ENCODE results near the gene MALAT1. TPM values are rescaled to one million over a fixed set of nuclear protein-coding genes. Genes with fewer than 3 reads are reported as not detected.
A peak's percentile ranks its signal among the peaks of the same experiment; 100 is the strongest.

Gene MALAT1
- total RNA-seq, 4 donors from 2014 or later = 5,806 to 14,299 (median 7,416) TPM

DNA sequence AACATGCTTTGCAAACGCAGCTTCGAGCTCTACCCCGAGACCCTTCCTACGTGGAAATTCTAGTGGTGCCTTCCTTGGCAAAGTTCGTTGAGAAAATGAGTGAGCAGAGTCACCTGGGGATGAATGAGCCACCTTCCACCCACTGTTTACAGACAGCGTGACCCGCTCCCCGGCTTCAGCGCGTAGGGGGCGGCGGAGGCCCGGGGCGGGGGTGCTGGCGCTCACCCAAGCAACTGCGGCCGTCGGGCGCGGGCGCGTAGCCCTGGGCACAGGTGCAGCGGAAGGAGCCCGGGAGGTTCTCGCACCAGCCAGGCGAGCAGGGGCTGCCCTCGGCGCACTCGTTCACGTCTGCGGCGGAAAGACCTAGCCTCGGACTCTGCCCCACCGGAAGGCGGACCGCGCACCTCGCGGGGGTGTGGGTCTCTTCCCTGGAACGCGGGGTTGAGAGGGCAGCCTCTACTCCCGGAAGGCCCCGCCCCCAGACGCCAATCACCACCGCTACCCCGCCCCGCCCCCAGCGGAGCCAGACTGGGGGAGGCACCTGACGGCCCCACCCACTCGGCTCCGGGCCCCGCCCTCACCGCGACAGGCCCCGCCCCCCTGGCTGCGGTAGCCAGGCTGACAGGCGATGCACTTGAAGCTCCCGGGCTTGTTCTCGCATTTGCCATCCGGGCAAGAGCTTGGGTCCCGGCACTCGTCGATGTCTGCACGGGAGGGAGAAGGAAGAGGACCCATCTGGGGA is 47.5 kb downstream of the MALAT1 start:
- intact Hi-C loops (cut with DNase I; ENCODE audit: low total_unique reads) = no loop called here
- no peak for TF ChIP-seq CTCF (IDR thresholded peaks at IDR 0.05)
- TF ChIP-seq POLR2A (IDR thresholded peaks at IDR 0.05) = no peak
- WGBS, 2 donors = 28 to 41% methylated on average over 21 to 52 of the region's 64 CpGs
- DNase-seq (ENCODE audit: low spot score in 2 of 2) = peak; percentile 87 to 98
- H3K4me3 ChIP-seq (ENCODE audit: low read depth, poor library complexity, severe bottlenecking) = no peak overlapping the region

DNA sequence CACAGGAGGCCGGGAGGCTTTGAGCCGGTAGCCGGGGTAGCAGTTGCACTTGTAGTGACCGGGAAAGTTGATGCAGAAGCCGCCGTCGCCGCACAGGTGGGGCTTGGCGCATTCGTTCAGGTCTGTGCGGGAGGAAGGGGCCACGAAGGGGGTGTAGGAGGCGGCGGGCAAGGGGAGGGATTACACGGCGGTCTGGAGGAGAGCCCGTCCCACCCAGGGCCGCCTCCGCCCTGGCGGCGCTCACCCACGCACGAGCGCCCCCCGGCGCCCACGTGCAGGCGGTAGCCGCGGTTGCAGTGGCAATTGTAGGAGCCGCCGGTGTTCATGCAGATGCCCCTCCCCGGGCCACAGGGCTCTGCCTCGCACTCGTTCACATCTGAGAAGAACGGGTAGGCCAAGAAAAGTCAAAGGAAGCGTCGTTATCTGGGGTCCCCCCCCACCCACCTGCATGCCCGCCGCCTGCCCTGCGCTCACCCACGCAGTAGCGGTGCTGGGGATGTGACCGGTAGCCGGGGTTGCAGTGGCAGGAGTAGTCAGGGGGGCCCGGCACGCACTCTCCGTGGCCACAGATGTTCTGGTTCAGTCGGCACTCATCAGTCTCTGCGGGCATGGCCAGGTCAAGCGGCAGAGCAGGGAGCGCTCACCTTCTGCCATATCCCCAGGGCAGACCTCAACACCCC is 48.7 kb downstream of the MALAT1 start:
- WGBS, 2 donors = 86 to 87% methylated on average over 49 of the region's 52 CpGs
- intact Hi-C loops (cut with DNase I; ENCODE audit: low total_unique reads) = no loop called here
- DNase-seq (ENCODE audit: low spot score in 2 of 2) = no peak
- TF ChIP-seq POLR2A (IDR thresholded peaks at IDR 0.05) (no peak), CTCF (IDR thresholded peaks at IDR 0.05) (no peak)
- H3K4me3 ChIP-seq (ENCODE audit: low read depth, poor library complexity, severe bottlenecking) = no peak overlapping the region

DNA sequence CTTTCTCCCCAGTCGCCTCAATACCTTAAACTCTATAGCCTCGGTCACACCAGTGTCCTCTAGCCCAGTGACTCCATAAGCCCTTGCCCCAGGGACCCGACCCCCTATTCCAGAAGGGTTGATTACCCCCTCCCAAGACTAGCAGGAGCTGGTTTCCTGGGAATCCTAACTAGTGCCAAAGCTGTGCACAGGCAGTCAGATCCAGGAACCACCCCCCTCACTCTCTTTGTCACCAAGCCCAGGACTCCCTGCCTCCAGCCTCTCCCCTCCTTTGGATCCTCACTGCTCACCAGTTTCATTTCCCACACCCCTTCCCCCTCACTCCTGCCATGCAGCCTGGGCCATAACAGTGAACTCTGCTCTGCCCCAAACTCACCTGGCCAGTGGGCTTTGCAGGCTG is 49.5 kb downstream of the MALAT1 start:
- 93 to 97% methylated on average over 3 of the region's 3 CpGs for WGBS, 2 donors
- no peak overlapping the region for H3K4me3 ChIP-seq (ENCODE audit: low read depth, poor library complexity, severe bottlenecking)
- DNase-seq (ENCODE audit: low spot score in 2 of 2) = no peak
- intact Hi-C loops (cut with DNase I; ENCODE audit: low total_unique reads) = no loop called here
- no peak for TF ChIP-seq POLR2A (IDR thresholded peaks at IDR 0.05)
- no peak for TF ChIP-seq CTCF (IDR thresholded peaks at IDR 0.05)

GRCh38 chr11:65549096-65549495 is 50.3 kb downstream of the MALAT1 start:
- intact Hi-C loops (cut with DNase I; ENCODE audit: low total_unique reads) = no loop called here
- no peak for TF ChIP-seq POLR2A (IDR thresholded peaks at IDR 0.05)
- TF ChIP-seq CTCF (IDR thresholded peaks at IDR 0.05) = no peak
- WGBS, 2 donors = 75 to 86% methylated on average over 3 of the region's 3 CpGs
- H3K4me3 ChIP-seq (ENCODE audit: low read depth, poor library complexity, severe bottlenecking) = no peak overlapping the region
- DNase-seq (ENCODE audit: low spot score in 2 of 2) = no peak

DNA sequence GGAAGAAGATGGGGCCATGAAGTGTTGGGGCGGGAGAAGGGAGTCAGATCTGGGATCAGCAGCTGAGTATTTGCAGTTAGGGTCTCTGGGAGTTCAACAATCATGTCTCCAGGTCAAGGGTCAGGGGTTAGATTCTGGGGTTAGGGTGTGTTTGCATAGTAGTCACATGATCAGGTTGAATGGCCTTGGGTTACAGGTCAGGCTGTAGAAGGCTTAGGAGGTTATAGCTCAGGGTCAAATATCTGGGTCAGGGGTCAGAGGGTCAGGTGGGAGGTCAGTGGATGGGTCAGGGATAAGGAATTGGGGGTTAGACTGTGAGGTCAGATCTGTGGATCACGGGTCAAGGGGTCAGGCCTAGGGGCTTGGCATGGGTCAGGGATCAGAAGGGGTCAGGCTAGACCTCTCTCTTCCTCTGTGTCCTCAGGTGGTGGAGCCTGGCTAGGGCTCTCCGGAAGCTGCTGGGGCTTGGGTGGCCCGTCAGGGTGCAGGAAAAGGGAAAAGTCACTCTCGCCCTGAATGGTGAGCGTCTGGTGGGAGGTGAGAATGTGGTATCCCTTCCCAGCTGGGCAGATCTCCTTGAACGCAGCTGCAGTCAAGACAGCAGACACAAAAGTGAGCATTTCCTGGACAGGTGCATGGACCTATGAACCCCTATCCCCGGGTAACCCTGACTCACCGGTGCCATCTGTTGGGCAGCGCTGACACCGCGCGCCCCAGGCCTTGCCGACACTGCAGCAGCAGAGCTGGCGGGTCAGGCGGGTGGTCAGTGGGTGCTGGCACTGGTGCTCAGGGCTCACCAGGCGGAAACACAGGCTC is 52.9 kb downstream of the MALAT1 start:
- DNase-seq (ENCODE audit: low spot score in 2 of 2) = no peak
- WGBS, 2 donors = 59 to 66% methylated on average over 12 to 15 of the region's 17 CpGs
- no peak for TF ChIP-seq POLR2A (IDR thresholded peaks at IDR 0.05)
- peak in 1 of 3 donors; percentile 21 for TF ChIP-seq CTCF (IDR thresholded peaks at IDR 0.05)
- intact Hi-C loops (cut with DNase I; ENCODE audit: low total_unique reads) = no loop called here
- H3K4me3 ChIP-seq (ENCODE audit: low read depth, poor library complexity, severe bottlenecking) = no peak overlapping the region
